Panc1 (cell line): ENCODE results near the gene HAGH. TPM values are rescaled to one million over a fixed set of nuclear protein-coding genes. Genes with fewer than 3 reads are reported as not detected.
A peak's percentile ranks its signal among the peaks of the same experiment; 100 is the strongest.

Experiments used
- ATAC-seq: fragments of 200-7000 bp; cut with Tn5 transposase; 2 replicates; pipeline ENCODE4 v1.9.1; 2020; ENCODE audit warnings: mild to moderate bottlenecking, moderate library complexity
- BruUV-seq: library from RNA; stranded (reverse); fragments of 400-500 nt; replicated peaks from 2 replicates; lab custom pipeline; 2021; lab: Mats Ljungman, UMichigan
- CTCF ChIA-PET: fragments of 300-600 bp; sonication (Branson Sonifier 250); formaldehyde crosslinking; loops from one replicate; lab custom pipeline; 2022; ENCODE audit warnings: antibody characterized with exemption; lab: Charles Lee
- POLR2A ChIA-PET: fragments of 300-600 bp; sonication (Branson Sonifier 250); formaldehyde crosslinking; loops from one replicate; lab custom pipeline; 2022; ENCODE audit warnings: antibody characterized with exemption; lab: Charles Lee
- DNase-seq: peaks from one replicate; pipeline ENCODE4 v3.0.0-alpha.2; 2010; ENCODE audit warnings: low read depth, low spot score
- H3K27ac ChIP-seq: 2 replicates; pipeline ENCODE4 v1.5.1; 2011; ENCODE audit warnings: mild to moderate bottlenecking, low read length, inconsistent platforms
- H3K27me3 ChIP-seq: fragments of 200-500 bp; sonication (Bioruptor generic); 2 replicates; pipeline ENCODE4 v1.6.0; 2014; ENCODE audit warnings: low read length, inconsistent platforms; ENCODE audit not compliant: control insufficient read depth, insufficient read depth
- H3K36me3 ChIP-seq: fragments of 200-500 bp; sonication (Bioruptor generic); 2 replicates; pipeline ENCODE4 v1.5.1; 2014; ENCODE audit warnings: inconsistent platforms, mild to moderate bottlenecking, low read length, moderate library complexity; ENCODE audit not compliant: control insufficient read depth, insufficient read depth
- H3K4me1 ChIP-seq: 2 replicates; pipeline ENCODE4 v1.5.1; 2011; ENCODE audit warnings: inconsistent platforms, mild to moderate bottlenecking, low read length, moderate library complexity; ENCODE audit not compliant: control insufficient read depth, insufficient read depth
- H3K4me3 ChIP-seq, 2 experiments: 2 replicates each; pipeline ENCODE4 v1.5.1; 2011 to 2012; ENCODE audit warnings: low read depth in 2 of 2, low read length in 2 of 2, mild to moderate bottlenecking in 2 of 2, inconsistent platforms in 1 of 2, moderate library complexity in 1 of 2
- H3K9me3 ChIP-seq: fragments of 200-500 bp; sonication (Bioruptor generic); 2 replicates; pipeline ENCODE4 v1.5.1; 2014; ENCODE audit warnings: low read depth, mild to moderate bottlenecking, inconsistent platforms, low read length, moderate library complexity; ENCODE audit not compliant: control insufficient read depth, insufficient read depth
- CTCF ChIP-seq: fragments of 450-650 bp; IDR thresholded peaks from 2 replicates; pipeline ENCODE4 v1.5.1; 2017; ENCODE audit warnings: mild to moderate bottlenecking
- POLR2AphosphoS5 ChIP-seq: IDR thresholded peaks from 2 replicates; pipeline ENCODE4 v1.6.1; 2012; ENCODE audit warnings: mild to moderate bottlenecking, low read depth, low read length, moderate library complexity
- REST ChIP-seq, 2 experiments: IDR thresholded peaks; 2 replicates each; pipeline ENCODE4 v1.6.1; 2011 to 2012; ENCODE audit warnings: low read depth in 2 of 2, control low read depth in 1 of 2, low read length in 1 of 2, mild to moderate bottlenecking in 1 of 2, moderate library complexity in 1 of 2; ENCODE audit not compliant: insufficient read depth in 1 of 2
- SIN3A ChIP-seq: IDR thresholded peaks from 2 replicates; pipeline ENCODE4 v1.6.1; 2012; ENCODE audit warnings: low read depth, mild to moderate bottlenecking, low read length, moderate library complexity, borderline replicate concordance; ENCODE audit not compliant: insufficient read depth
- TCF7L2 ChIP-seq: IDR thresholded peaks from 2 replicates; pipeline ENCODE4 v1.6.1; 2011; ENCODE audit warnings: mild to moderate bottlenecking, low read depth, low read length, inconsistent platforms
- in situ Hi-C: cut with HindIII; loops from 2 replicates; pipeline ENCODE4 v1.10.0; 2016; ENCODE audit warnings: low sequenced_read_pairs, low pct_unique_long_range_greater_than_20kb
- intact Hi-C: fragments of 100-400 bp; cut with micrococcal nuclease; formaldehyde crosslinking; loops from one replicate; pipeline ENCODE4 v1.10.0; 2022; ENCODE audit not compliant: unreplicated experiment
- total RNA-seq: library from RNA; stranded (reverse); gene quantifications from one replicate; pipeline ENCODE4 v1.2.1, GENCODE V29; 2021; ENCODE audit not compliant: unreplicated experiment

HAGH gene
- total RNA-seq, 1 experiment from 2014 or later: 58.9 TPM

GRCh38 chr16:1773703-1774447 lies 52.8 kb downstream of the HAGH start:
- POLR2A ChIA-PET: no interaction called here
- in situ Hi-C loops (no loop called here), intact Hi-C loops (loop anchor here (10.0 kb wide), 1 partner anchor 1089 kb away; the partner anchor contains the start of genes JMJD8 and STUB1)
- H3K9me3 ChIP-seq: no peaks in the 10 kb centered on the region
- H3K27me3 ChIP-seq: no peaks in the 10 kb centered on the region
- DNase-seq (no peak), ATAC-seq (no peak)
- H3K36me3 ChIP-seq: no peaks in the 10 kb centered on the region; the same call in 1 of the 2 replicates
- TF ChIP-seq POLR2AphosphoS5: no peak
- no peak for TF ChIP-seq TCF7L2
- TF ChIP-seq REST (IDR thresholded peaks at IDR 0.05; ENCODE audit: insufficient read depth in 1 of 2, low read depth in 2 of 2, low read length in 1 of 2): no peak
- no peak; the same call in 1 of the 2 replicates for TF ChIP-seq CTCF
- TF ChIP-seq SIN3A: no peak
- H3K27ac ChIP-seq: peak overlapping the region; percentile 95
- H3K4me1 ChIP-seq: peaks cover 51% of the 10 kb centered on the region
- peak overlapping the region; percentile 60 to 71 for H3K4me3 ChIP-seq
- CTCF ChIA-PET: interaction anchor here (1.3 kb wide), 1 partner anchor 9 kb away, joined by 5 read pairs; the partner anchor contains the start of genes NUBP2 and SPSB3
- BruUV-seq: no TSS peak

DNA sequence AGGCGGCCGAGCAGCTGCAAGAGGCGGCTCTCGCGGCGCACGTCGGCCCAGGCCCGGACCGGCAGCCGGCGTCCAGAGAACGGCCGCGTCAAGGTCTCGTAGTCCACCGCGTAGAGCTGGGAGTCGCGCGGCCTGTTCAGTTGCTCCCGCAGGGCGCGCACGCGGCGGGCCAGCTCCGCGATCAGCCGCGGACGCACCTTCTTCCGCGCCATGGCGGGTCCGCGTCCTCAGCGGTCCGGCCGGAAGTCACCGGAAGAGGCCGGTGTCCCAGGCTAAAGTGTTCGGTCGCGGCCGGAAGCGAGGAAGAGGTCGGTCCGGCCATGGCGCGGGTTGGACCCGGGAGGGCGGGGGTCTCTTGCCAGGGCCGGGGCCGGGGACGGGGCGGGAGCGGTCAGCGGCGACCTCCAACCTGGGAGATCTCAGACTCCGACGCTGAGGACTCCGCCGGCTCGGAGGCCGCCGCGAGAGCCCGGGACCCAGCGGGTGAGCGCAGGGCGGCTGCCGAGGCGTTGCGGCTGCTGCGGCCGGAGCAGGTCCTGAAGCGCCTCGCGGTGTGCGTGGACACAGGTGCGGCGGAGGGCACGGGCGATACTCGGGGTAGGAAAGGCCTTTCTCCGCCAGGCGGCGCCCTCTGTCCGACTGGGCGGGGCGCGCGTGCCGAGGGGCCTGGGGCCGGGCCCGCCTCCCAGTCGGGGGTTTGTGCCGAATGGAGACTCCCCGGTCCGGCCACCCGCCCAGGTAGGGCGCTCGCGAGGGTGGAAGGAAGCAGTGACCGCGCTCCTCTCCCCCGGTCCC lies 53.5 kb downstream of the HAGH start, which contains the start of gene MRPS34:
Gene MRPS34 (minus strand): TSS at position 227 of the 795 bp plus-strand sequence. CDS start 15 bp downstream, at position 212.
- ChIA-PET POLR2A (no interaction called here), CTCF (interaction anchor here (0.7 to 1.3 kb wide), 2 partner anchors 10 to 308 kb away, joined by 5 to 10 read pairs; partner anchors contain the start of genes NUBP2 and SPSB3)
- BruUV-seq: TSS peak; percentile 17
- DNase-seq (no peak), ATAC-seq (peak; percentile 48)
- Histone ChIP-seq H3K4me1 (peaks cover 46% of the 10 kb centered on the region), H3K27ac (peak within 1 kb of the TSS; percentile 95), H3K27me3 (no peaks in the 10 kb centered on the region), H3K9me3 (no peaks in the 10 kb centered on the region), H3K4me3 (peak within 1 kb of the TSS; percentile 60 to 71), H3K36me3 (no peaks in the 10 kb centered on the region; the same call in 1 of the 2 replicates)
- intact Hi-C loops: loop anchor here (10.0 kb wide), 1 partner anchor 1088 kb away; the partner anchor contains the start of genes JMJD8 and STUB1
- peak; percentile 67 for TF ChIP-seq POLR2AphosphoS5
- peak; percentile 94 for TF ChIP-seq CTCF
- 0 out of 4 replicates have a peak, but pooled peaks of 1 of the 2 experiments have one; percentile 6 for TF ChIP-seq REST (IDR thresholded peaks at IDR 0.05; ENCODE audit: insufficient read depth in 1 of 2, low read depth in 2 of 2, low read length in 1 of 2)
- no peak for TF ChIP-seq TCF7L2
- TF ChIP-seq SIN3A: peak; percentile 89; the same call in 1 of the 2 replicates
- in situ Hi-C loops: no loop called here
